GM10266 (cell line): ENCODE measurements around the gene LRRK1.

ENCODE experiments used
- DNase-seq: peaks from one replicate; pipeline ENCODE4 v3.0.0; 2012; ENCODE audit errors: extremely low spot score
- CTCF ChIP-seq: IDR thresholded peaks from 2 replicates; pipeline ENCODE4 v1.5.1; 2012; ENCODE audit warnings: mild to moderate bottlenecking, low read depth; ENCODE audit not compliant: control insufficient read depth, insufficient read depth; ENCODE audit errors: missing control alignments

Gene LRRK1

GRCh38 chr15:100885811-100886210 is 33.3 kb upstream of the LRRK1 start:
- no peak for TF ChIP-seq CTCF
- DNase-seq, result no peak

GRCh38 chr15:100887211-100887913 is 31.8 kb upstream of the LRRK1 start:
- DNase-seq, result no peak
- no peak for TF ChIP-seq CTCF

GRCh38 chr15:100889385-100890050 is 29.6 kb upstream of the LRRK1 start:
- no peak for TF ChIP-seq CTCF
- DNase-seq, result no peak

- no peak for DNase-seq
- no peak for TF ChIP-seq CTCF
Measured at GRCh38 chr15:100890051-100890720, 29.0 kb upstream of the LRRK1 start.

GRCh38 chr15:100890850-100891249 is 28.3 kb upstream of the LRRK1 start:
- no peak for DNase-seq
- TF ChIP-seq CTCF, result no peak

GRCh38 chr15:100891307-100892012 is 27.7 kb upstream of the LRRK1 start:
- DNase-seq, result no peak
- no peak for TF ChIP-seq CTCF
